IMR-90 (cell line): Measurements from ENCODE around the gene NCLN. TPM values are rescaled to one million over a fixed set of nuclear protein-coding genes. Genes with fewer than 3 reads are reported as not detected.

Source experiments
- ATAC-seq: fragments of 200-7000 bp; cut with Tn5 transposase; 2 replicates; pipeline ENCODE4 v1.9.1; 2020; ENCODE audit warnings: low read depth, mild to moderate bottlenecking, moderate library complexity
- BruUV-seq: library from RNA; stranded (reverse); fragments of 400-500 nt; replicated peaks from 2 replicates; lab custom pipeline; 2021; lab: Mats Ljungman, UMichigan
- CTCF ChIA-PET: fragments of 300-600 bp; formaldehyde crosslinking; extraction: SDS; loops from one replicate; lab custom pipeline; 2021; ENCODE audit warnings: antibody characterized with exemption; lab: Yijun Ruan, JAX
- POLR2A ChIA-PET: fragments of 300-600 bp; sonication (Branson Sonifier 250); formaldehyde crosslinking; loops from one replicate; lab custom pipeline; 2022; ENCODE audit warnings: antibody characterized with exemption; ENCODE audit not compliant: unreplicated experiment; lab: Charles Lee
- DNase-seq: peaks from one replicate; pipeline ENCODE4 v3.0.0; 2013
- H2AFZ ChIP-seq: replicated peaks from 2 replicates; pipeline ENCODE3; 2013; ENCODE audit warnings: low read length, mild to moderate bottlenecking; ENCODE audit not compliant: poor library complexity
- H2AK5ac ChIP-seq: 2 replicates; pipeline ENCODE4 v1.6.1; 2013; ENCODE audit warnings: low read depth, low read length, inconsistent platforms
- H2AK9ac ChIP-seq: replicated peaks from 2 replicates; pipeline ENCODE3; 2013; ENCODE audit warnings: mild to moderate bottlenecking, low read depth, low read length, moderate library complexity; ENCODE audit not compliant: poor library complexity
- H2BK120ac ChIP-seq: 2 replicates; pipeline ENCODE4 v1.6.1; 2013; ENCODE audit warnings: low read depth, low read length, inconsistent platforms
- H2BK15ac ChIP-seq: 3 replicates; pipeline ENCODE4 v1.6.1; 2013; ENCODE audit warnings: low read depth, low read length, inconsistent platforms
- H2BK20ac ChIP-seq: 2 replicates; pipeline ENCODE4 v1.6.1; 2013; ENCODE audit warnings: low read depth, mild to moderate bottlenecking, inconsistent platforms, low read length, moderate library complexity
- H2BK5ac ChIP-seq: 2 replicates; pipeline ENCODE4 v1.6.1; 2013; ENCODE audit warnings: mild to moderate bottlenecking, low read depth, low read length, inconsistent platforms; ENCODE audit not compliant: poor library complexity, severe bottlenecking
- H3K14ac ChIP-seq: replicated peaks from 2 replicates; pipeline ENCODE4 v1.6.1; 2013; ENCODE audit warnings: low read depth, low read length, inconsistent platforms
- H3K18ac ChIP-seq: 2 replicates; pipeline ENCODE4 v1.6.1; 2013; ENCODE audit warnings: low read depth, low read length, control low read depth
- H3K23ac ChIP-seq: 2 replicates; pipeline ENCODE4 v1.6.1; 2013; ENCODE audit warnings: low read depth, low read length, inconsistent platforms
- H3K27ac ChIP-seq: 2 replicates; pipeline ENCODE4 v1.5.1; 2013; ENCODE audit warnings: mild to moderate bottlenecking, control low read depth, low read length; ENCODE audit not compliant: insufficient read depth
- H3K27me3 ChIP-seq: 2 replicates; pipeline ENCODE4 v1.6.1; 2013; ENCODE audit warnings: low read length; ENCODE audit not compliant: control insufficient read depth, insufficient read depth
- H3K36me3 ChIP-seq: 2 replicates; pipeline ENCODE4 v1.6.1; 2013; ENCODE audit warnings: low read length, mixed read lengths; ENCODE audit not compliant: control insufficient read depth, insufficient read depth
- H3K4ac ChIP-seq: 2 replicates; pipeline ENCODE4 v1.6.1; 2013; ENCODE audit warnings: low read depth, low read length, inconsistent platforms
- H3K4me1 ChIP-seq: 2 replicates; pipeline ENCODE4 v1.6.1; 2013; ENCODE audit warnings: low read length, mixed read lengths; ENCODE audit not compliant: control insufficient read depth, insufficient read depth
- H3K4me2 ChIP-seq: 2 replicates; pipeline ENCODE4 v1.6.1; 2013; ENCODE audit warnings: low read depth, mild to moderate bottlenecking, control low read depth, low read length, moderate library complexity
- H3K4me3 ChIP-seq: 2 replicates; pipeline ENCODE4 v1.5.1; 2013; ENCODE audit warnings: low read depth, mild to moderate bottlenecking, control low read depth, low read length, moderate library complexity; ENCODE audit not compliant: insufficient read depth
- H3K56ac ChIP-seq: 2 replicates; pipeline ENCODE4 v1.6.1; 2013; ENCODE audit warnings: low read length, inconsistent platforms; ENCODE audit not compliant: insufficient read depth; ENCODE audit errors: extremely low read depth
- H3K79me1 ChIP-seq, 2 experiments: 2 replicates each; pipeline ENCODE4 v1.6.1; 2013; ENCODE audit warnings: low read length in 2 of 2, inconsistent platforms in 1 of 2, low read depth in 1 of 2
- H3K9ac ChIP-seq: 2 replicates; pipeline ENCODE4 v1.6.1; 2013; ENCODE audit warnings: low read depth, low read length, control low read depth
- H3K9me1 ChIP-seq: 2 replicates; pipeline ENCODE4 v1.6.1; 2013; ENCODE audit warnings: low read length, inconsistent platforms; ENCODE audit not compliant: insufficient read depth
- H3K9me3 ChIP-seq: 2 replicates; pipeline ENCODE4 v1.6.1; 2013; ENCODE audit warnings: low read length; ENCODE audit not compliant: control insufficient read depth, insufficient read depth
- H4K20me1 ChIP-seq: 2 replicates; pipeline ENCODE4 v1.6.1; 2013; ENCODE audit warnings: low read length, inconsistent platforms; ENCODE audit not compliant: insufficient read depth
- H4K5ac ChIP-seq: 2 replicates; pipeline ENCODE4 v1.6.1; 2013; ENCODE audit warnings: mild to moderate bottlenecking, low read depth, low read length, control low read depth
- H4K8ac ChIP-seq, 2 experiments: 2 replicates each; pipeline ENCODE4 v1.6.1; 2013; ENCODE audit warnings: low read depth in 2 of 2, low read length in 2 of 2, control low read depth in 1 of 2, inconsistent platforms in 1 of 2
- H4K91ac ChIP-seq: 2 replicates; pipeline ENCODE4 v1.6.1; 2013; ENCODE audit warnings: low read depth, low read length, inconsistent platforms; ENCODE audit not compliant: insufficient read depth
- MXI1 ChIP-seq: IDR thresholded peaks from 2 replicates; pipeline ENCODE4 v1.6.1; 2012; ENCODE audit warnings: low read depth, mild to moderate bottlenecking, low read length, moderate library complexity, borderline replicate concordance
- SMC3 ChIP-seq: fragments of 150-350 bp; IDR thresholded peaks from 2 replicates; pipeline ENCODE4 v1.6.1; 2016; ENCODE audit warnings: low read depth, mild to moderate bottlenecking, antibody characterized with exemption, low read length, moderate library complexity
- WGBS, 2 experiments: methylation state at CpG; one replicate each; pipeline versions ENCODE4 v1.1.5 to v1.1.7; 2013; ENCODE audit warnings: missing lambda C conversion rate in 2 of 2; ENCODE audit not compliant: insufficient read length in 1 of 2; ENCODE audit errors: extremely low coverage in 2 of 2; 5-methylcytosine and 5-hydroxymethylcytosine counted together
- dilution Hi-C: fragments of 300-500 bp; cut with HindIII; formaldehyde crosslinking; loops from one replicate; pipeline ENCODE4 v1.14.3; 2018; ENCODE audit warnings: low sequenced_read_pairs; ENCODE audit not compliant: unreplicated experiment
- in situ Hi-C: fragments of 300-500 bp; cut with MboI; formaldehyde crosslinking; loops from 3 replicates; pipeline ENCODE4 v1.14.3; 2019; ENCODE audit warnings: low sequenced_read_pairs, inconsistent platforms, mixed read lengths
- intact Hi-C: fragments of 100-400 bp; cut with micrococcal nuclease; formaldehyde crosslinking; loops from 2 replicates; pipeline ENCODE4 v1.10.0; 2022
- polyA plus RNA-seq, 3 experiments: library from polyadenylated mRNA; depleted of rRNA; stranded (reverse); fragments of >200 nt; gene quantifications; 2 replicates each; pipeline ENCODE4 v1.2.3, GENCODE V29; 2012; ENCODE audit warnings: low replicate concordance in 1 of 3
- total RNA-seq: library from RNA; depleted of rRNA; stranded (reverse); fragments of >200 nt; gene quantifications from 2 replicates; pipeline ENCODE4 v1.2.3, GENCODE V29; 2012

The NCLN gene
- total and polyA plus RNA-seq, 2 of the 4 experiments (the other 2 are of a cell fraction): 32.8 to 90.8 TPM

DNA sequence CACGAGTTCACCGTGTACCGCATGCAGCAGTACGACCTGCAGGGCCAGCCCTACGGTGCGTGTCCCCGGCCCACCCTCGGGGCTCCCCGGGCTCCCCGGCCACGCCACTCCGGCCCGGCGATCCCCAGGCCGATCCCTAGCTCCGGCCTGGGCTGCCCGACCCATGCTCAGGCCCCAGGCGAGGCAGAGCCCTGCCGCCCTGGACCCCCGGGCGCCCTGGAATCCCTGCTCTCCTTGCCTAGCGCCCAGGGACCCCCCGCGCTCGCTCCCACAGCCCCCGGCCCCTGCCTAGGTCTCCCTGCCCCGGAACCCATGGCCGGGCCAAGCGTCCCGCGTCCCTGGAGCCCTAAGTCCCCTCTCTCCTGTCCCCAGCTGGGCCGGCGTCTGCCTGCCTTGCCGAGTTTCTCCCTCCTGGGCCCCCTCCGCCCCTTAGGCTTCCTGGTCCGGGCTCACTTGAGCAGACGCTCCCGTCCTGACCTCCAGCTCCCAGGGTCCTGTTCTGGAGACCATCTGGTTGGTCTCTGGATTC is 494 bp downstream of the NCLN start:
- Histone ChIP-seq H3K4me2 (peak overlapping the region; percentile 97), H3K56ac (no peak overlapping the region), H3K4ac (peak overlapping the region; percentile 72), H3K36me3 (peaks cover 5% of the 10 kb centered on the region; the same call in 1 of the 2 replicates), H3K18ac (no peak overlapping the region), H2AFZ (peak overlapping the region; percentile 93), H2BK20ac (no peak overlapping the region), H2BK120ac (no peak overlapping the region), H2BK5ac (no peak overlapping the region), H3K23ac (peak overlapping the region; percentile 90; the same call in 1 of the 2 replicates), H3K27me3 (no peaks in the 10 kb centered on the region), H3K4me3 (peak overlapping the region; percentile 94), H3K4me1 (peaks cover 9% of the 10 kb centered on the region), H2BK15ac (no peak overlapping the region), H3K14ac (peak overlapping the region; percentile 52; the same call in 1 of the 2 replicates), H4K5ac (no peak overlapping the region), H4K8ac (peak overlapping the region; percentile 72 to 91; a peak in 2 of 4 replicates), H3K27ac (peak overlapping the region; percentile 73), H4K20me1 (peaks cover 41% of the 10 kb centered on the region), H3K9ac (peak overlapping the region; percentile 82), H2AK9ac (peak overlapping the region; percentile 97), H4K91ac (peak overlapping the region; percentile 18), H2AK5ac (peak overlapping the region; percentile 73), H3K79me1 (peaks cover 5 to 51% of the 10 kb centered on the region in 2 experiments; a peak in 2 of 4 replicates), H3K9me3 (no peaks in the 10 kb centered on the region), H3K9me1 (peaks cover 3% of the 10 kb centered on the region; the same call in 1 of the 2 replicates)
- peak; percentile 50 for ATAC-seq
- dilution Hi-C loops (no loop called here), in situ Hi-C loops (no loop called here), intact Hi-C loops (no loop called here)
- BruUV-seq: no TSS peak
- no peak for DNase-seq
- CTCF ChIA-PET: no interaction called here
- POLR2A ChIA-PET: no interaction called here
- TF ChIP-seq MXI1 (no peak), SMC3 (no peak)
- 0% methylated on average over 20 of the region's 38 CpGs; no CpG with 5 or more reads in 1 of the 2 experiments for WGBS, 2 experiments
